Gastroesophageal sphincter (tissue), 4 donors: ENCODE results near the gene FAM131C. TPM values are rescaled to one million over a fixed set of nuclear protein-coding genes. Genes with fewer than 3 reads are reported as not detected.

Experiments used
- ATAC-seq: fragments of 150-250 bp; one replicate; pipeline ENCODE4 v1.9.1; 2016; ENCODE audit warnings: mild to moderate bottlenecking, moderate library complexity
- H3K27ac ChIP-seq, 4 donors: fragments of 200-600 bp; sonication (generic) in 3 of 4; 1 replicate in 3 of 4; 2 replicates in 1 of 4; pipeline ENCODE4 v1.5.1; 2016 to 2019
- H3K27me3 ChIP-seq: fragments of 200-600 bp; sonication (generic); one replicate; pipeline ENCODE4 v1.5.1; 2019
- H3K36me3 ChIP-seq, 2 donors: fragments of 200-600 bp; sonication (generic); one replicate each; pipeline ENCODE4 v1.5.1; 2019; ENCODE audit warnings: control low read depth in 1 of 2
- H3K4me1 ChIP-seq, 3 donors: fragments of 200-600 bp; sonication (generic); 1 replicate in 2 of 3; 2 replicates in 1 of 3; pipeline ENCODE4 v1.5.1; 2016 to 2019; ENCODE audit warnings: control low read depth in 2 of 3
- H3K4me3 ChIP-seq, 2 donors: fragments of 200-600 bp; sonication (generic); one replicate each; pipeline ENCODE4 v1.5.1; 2019; ENCODE audit warnings: mild to moderate bottlenecking in 1 of 2, moderate library complexity in 1 of 2
- H3K9me3 ChIP-seq, 3 donors: fragments of 200-600 bp; sonication (generic); one replicate each; pipeline ENCODE4 v1.5.1; 2017 to 2019; ENCODE audit warnings: control low read depth in 2 of 3
- CTCF ChIP-seq, 4 experiments: fragments of 200-600 bp in 2 of 4; fragments of 450-650 bp in 2 of 4; sonication (generic) in 1 of 4; IDR thresholded peaks; one replicate each; pipeline ENCODE4 v1.5.1; 2017 to 2019; ENCODE audit warnings: antibody characterized with exemption in 4 of 4, mild to moderate bottlenecking in 2 of 4, moderate library complexity in 2 of 4
- EP300 ChIP-seq: sonication (generic); formaldehyde crosslinking; IDR thresholded peaks from one replicate; pipeline ENCODE4 v1.6.1; 2017; ENCODE audit warnings: antibody characterized with exemption, mild to moderate bottlenecking
- POLR2A ChIP-seq, 2 donors: fragments of 450-650 bp; IDR thresholded peaks; one replicate each; pipeline ENCODE4 v1.6.1; 2017; ENCODE audit warnings: antibody characterized with exemption in 2 of 2, mild to moderate bottlenecking in 2 of 2, moderate library complexity in 1 of 2
- POLR2AphosphoS5 ChIP-seq: sonication (generic); formaldehyde crosslinking; IDR thresholded peaks from one replicate; pipeline ENCODE4 v1.6.1; 2017; ENCODE audit warnings: antibody characterized with exemption
- WGBS, 2 donors: methylation state at CpG; one replicate each; pipeline ENCODE4 v1.1.5; 2018; ENCODE audit warnings: low coverage in 1 of 2; 5-methylcytosine and 5-hydroxymethylcytosine counted together
- total RNA-seq, 4 donors: library from RNA; depleted of rRNA; stranded (reverse); fragments of >200 nt; gene quantifications; one replicate each; pipeline ENCODE4 v1.1.0, GENCODE V29; 2016

The FAM131C gene
- total RNA-seq, 4 donors from 2014 or later: not detected

GRCh38 chr1:16015960-16016901 is 57.2 kb downstream of the FAM131C start:
- Histone ChIP-seq H3K9me3 (no peaks in the 10 kb centered on the region), H3K4me1 (peaks cover 18 to 92% (median 43%) of the 10 kb centered on the region in 3 donors), H3K27me3 (no peaks in the 10 kb centered on the region), H3K27ac (peak overlapping the region; percentile 86 to 95 (median 92)), H3K4me3 (peak overlapping the region; percentile 46 to 66), H3K36me3 (no peaks in the 10 kb centered on the region)
- WGBS, 2 donors: 33% methylated on average over 1 of the region's 23 CpGs; no CpG with 5 or more reads in 1 of the 2 donors
- peak; percentile 36 for ATAC-seq
- TF ChIP-seq POLR2A (IDR thresholded peaks at IDR 0.05): peak; percentile 20 to 39
- no peak for TF ChIP-seq CTCF (IDR thresholded peaks at IDR 0.05)
- peak; percentile 73 for TF ChIP-seq EP300
- peak; percentile 97 for TF ChIP-seq POLR2AphosphoS5

DNA sequence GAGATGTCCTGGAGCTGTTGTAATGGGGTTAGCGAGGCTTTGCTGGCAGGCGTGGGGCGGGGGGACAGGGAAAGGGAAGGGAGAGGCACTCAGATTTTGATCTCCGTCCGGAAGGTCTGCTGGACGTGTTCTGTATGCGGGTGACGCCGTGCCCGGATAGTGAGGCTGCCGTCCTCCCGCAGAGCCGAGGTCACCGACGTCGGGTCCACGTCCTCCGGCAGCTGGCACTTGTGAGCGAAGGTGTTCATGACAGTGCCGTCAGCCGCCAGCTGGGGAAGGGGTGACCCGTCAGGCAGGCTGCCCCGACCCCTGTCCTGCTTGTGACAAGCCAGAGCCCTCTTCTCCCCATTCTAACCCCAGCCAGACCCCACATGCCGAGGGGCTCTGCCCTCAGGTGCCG is 58.0 kb downstream of the FAM131C start:
- H3K27ac ChIP-seq: peak overlapping the region; percentile 86 to 95 (median 92)
- ATAC-seq: no peak
- 100% methylated on average over 1 of the region's 25 CpGs; no CpG with 5 or more reads in 1 of the 2 donors for WGBS, 2 donors
- H3K4me3 ChIP-seq: peak overlapping the region; percentile 46 to 66
- no peak for TF ChIP-seq POLR2A (IDR thresholded peaks at IDR 0.05)
- no peak for TF ChIP-seq CTCF (IDR thresholded peaks at IDR 0.05)
- TF ChIP-seq POLR2AphosphoS5: no peak
- TF ChIP-seq EP300: no peak
- no peaks in the 10 kb centered on the region for H3K27me3 ChIP-seq
- H3K36me3 ChIP-seq: no peaks in the 10 kb centered on the region
- H3K9me3 ChIP-seq: no peaks in the 10 kb centered on the region
- peaks cover 18 to 85% (median 43%) of the 10 kb centered on the region in 3 donors for H3K4me1 ChIP-seq

GRCh38 chr1:16014509-16015482 is 58.7 kb downstream of the FAM131C start:
- Histone ChIP-seq H3K27ac (peak overlapping the region; percentile 86 to 95 (median 92)), H3K4me3 (peak overlapping the region; percentile 46 to 66), H3K27me3 (no peaks in the 10 kb centered on the region), H3K36me3 (no peaks in the 10 kb centered on the region), H3K4me1 (peaks cover 15 to 78% (median 36%) of the 10 kb centered on the region in 3 donors), H3K9me3 (no peaks in the 10 kb centered on the region)
- 38 to 43% methylated on average over 5 to 9 of the region's 17 CpGs for WGBS, 2 donors
- TF ChIP-seq POLR2A (IDR thresholded peaks at IDR 0.05): no peak
- TF ChIP-seq CTCF (IDR thresholded peaks at IDR 0.05): no peak
- TF ChIP-seq EP300: no peak
- TF ChIP-seq POLR2AphosphoS5: peak; percentile 37
- no peak for ATAC-seq

GRCh38 chr1:16013908-16014258 is 59.6 kb downstream of the FAM131C start:
- Histone ChIP-seq H3K36me3 (no peaks in the 10 kb centered on the region), H3K4me1 (peaks cover 7 to 74% (median 27%) of the 10 kb centered on the region in 3 donors), H3K9me3 (no peaks in the 10 kb centered on the region), H3K27me3 (no peaks in the 10 kb centered on the region), H3K4me3 (peak overlapping the region in 1 of 2 donors; percentile 53), H3K27ac (peak overlapping the region; percentile 86 to 95 (median 92))
- ATAC-seq: no peak
- whole genome bisulfite sequencing, 2 donors: 20% methylated on average over 1 of the region's 4 CpGs; no CpG with 5 or more reads in 1 of the 2 donors
- no peak for TF ChIP-seq POLR2AphosphoS5
